Gastrocnemius medialis (tissue), 4 donors: ENCODE measurements around the gene CDK11B.

Source experiments
- CTCF ChIP-seq, 5 experiments: fragments of 450-650 bp in 3 of 5; fragments of 200-600 bp in 2 of 5; sonication (generic) in 2 of 5; IDR thresholded peaks in 4 of 5; conservative IDR thresholded peaks in 1 of 5; 1 replicate in 4 of 5; 2 replicates in 1 of 5; pipeline ENCODE4 v1.5.1; 2016 to 2019; ENCODE audit warnings: antibody characterized with exemption in 5 of 5, mild to moderate bottlenecking in 3 of 5, moderate library complexity in 3 of 5
- POLR2A ChIP-seq, 2 donors: fragments of 450-650 bp; IDR thresholded peaks; one replicate each; pipeline ENCODE4 v1.6.1; 2017; ENCODE audit warnings: antibody characterized with exemption in 2 of 2, mild to moderate bottlenecking in 2 of 2, moderate library complexity in 2 of 2

DNA sequence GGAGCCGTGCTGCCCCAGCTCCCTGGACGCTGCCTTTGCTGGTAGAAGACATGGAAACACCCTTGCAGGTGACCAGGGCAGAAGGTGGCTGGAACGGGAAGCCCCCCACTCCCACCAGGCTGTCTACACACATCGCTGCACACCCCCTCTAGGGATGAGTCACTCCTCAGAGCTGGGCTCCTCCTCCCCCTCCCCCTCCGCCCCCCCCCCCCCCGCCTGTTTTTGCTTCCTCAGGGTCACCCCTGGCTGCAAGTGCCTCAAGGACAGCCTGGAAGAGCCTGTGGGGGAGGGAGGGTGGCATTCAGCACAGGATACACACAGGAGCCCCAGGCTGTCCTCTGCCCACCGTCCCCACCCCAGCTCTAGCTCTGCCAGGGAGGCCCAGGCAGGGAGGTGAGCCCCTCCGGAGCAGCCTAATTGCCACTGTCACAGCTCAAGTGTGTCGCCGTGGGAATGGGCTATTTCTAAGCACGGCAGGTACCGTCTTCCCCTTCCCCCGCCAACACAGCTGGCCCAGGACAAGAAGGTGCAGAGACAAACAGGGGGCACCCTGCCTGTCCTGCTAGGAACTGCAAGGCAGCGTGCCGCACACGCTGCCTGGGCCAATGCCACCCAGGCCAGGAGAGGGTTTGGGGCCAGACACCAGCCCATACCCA lies 61.4 kb downstream of the CDK11B start:
- TF ChIP-seq CTCF (IDR thresholded peaks at IDR 0.05 in 4 of 5, conservative IDR thresholded peaks at IDR 0.05 in 1 of 5): peak in 1 of 5 experiments; percentile 9
- no peak for TF ChIP-seq POLR2A (IDR thresholded peaks at IDR 0.05)
